ENCODE results near the gene INTS4.
"Not testable (repeated sequence)": the region's sequence is repeated elsewhere in the genome, so short reads cannot be mapped to it uniquely, and the experiment has no call there.

INTS4 gene

DNA sequence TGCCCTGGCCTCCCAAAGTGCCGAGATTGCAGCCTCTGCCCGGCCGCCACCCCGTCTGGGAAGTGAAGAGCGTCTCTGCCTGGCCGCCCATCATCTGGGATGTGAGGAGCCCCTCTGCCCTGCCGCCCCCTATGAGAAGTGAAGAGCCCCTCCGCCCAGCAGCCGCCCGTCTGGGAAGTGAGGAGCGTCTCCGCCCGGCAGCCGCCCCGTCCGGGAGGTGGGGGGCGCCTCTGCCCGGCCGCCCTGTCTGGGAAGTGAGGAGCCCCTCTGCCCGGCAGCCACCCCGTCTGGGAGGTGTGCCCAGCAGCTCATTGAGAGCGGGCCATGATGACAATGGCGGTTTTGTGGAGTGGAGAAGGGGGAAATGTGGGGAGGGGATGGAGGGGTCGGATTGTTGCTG, 60.9 kb downstream of the INTS4 start:
- H3K9me3 ChIP-seq (ENCODE audit: control insufficient read depth, low read length); H3K27me3 ChIP-seq (ENCODE audit: control insufficient read depth in 1 of 2, insufficient read depth in 1 of 2, low read length in 2 of 2); H2AK5ac ChIP-seq (ENCODE audit: low read length, severe bottlenecking); H3K4me3 ChIP-seq (ENCODE audit: insufficient read depth in 1 of 2, low read depth in 1 of 2, low read length in 2 of 2); H2BK15ac ChIP-seq (ENCODE audit: low read depth, poor library complexity, severe bottlenecking); H3K18ac ChIP-seq (ENCODE audit: low read depth in 1 of 2, low read length in 2 of 2); H3K4me2 ChIP-seq (ENCODE audit: low read length, poor library complexity, severe bottlenecking); H3K14ac ChIP-seq (ENCODE audit: low read length in 2 of 2); H2AFZ ChIP-seq (ENCODE audit: low read depth, low read length); H2BK5ac ChIP-seq (ENCODE audit: low read depth, low read length, poor library complexity, severe bottlenecking); H4K8ac ChIP-seq (ENCODE audit: low read length); H3K27ac ChIP-seq (ENCODE audit: low read length, poor library complexity, severe bottlenecking); H3K9ac ChIP-seq (ENCODE audit: low read length); H3K4me1 ChIP-seq (ENCODE audit: control insufficient read depth, insufficient read depth, low read depth, low read length); H3K36me3 ChIP-seq (ENCODE audit: control insufficient read depth in 1 of 2, insufficient read depth in 2 of 2, low read depth in 1 of 2, low read length in 2 of 2); H2BK12ac ChIP-seq (ENCODE audit: low read length in 2 of 2); H4K91ac ChIP-seq (ENCODE audit: low read length); H3K79me1 ChIP-seq (replicated peaks; ENCODE audit: low read length, poor library complexity, severe bottlenecking); DNase-seq; H3K4ac ChIP-seq (ENCODE audit: low read depth in 1 of 2, low read length in 2 of 2); H3K23ac ChIP-seq (ENCODE audit: low read length in 2 of 2); H2BK120ac ChIP-seq (ENCODE audit: low read depth, low read length): not testable (repeated sequence)
- WGBS, result 98% methylated on average over 19 of the region's 24 CpGs

DNA sequence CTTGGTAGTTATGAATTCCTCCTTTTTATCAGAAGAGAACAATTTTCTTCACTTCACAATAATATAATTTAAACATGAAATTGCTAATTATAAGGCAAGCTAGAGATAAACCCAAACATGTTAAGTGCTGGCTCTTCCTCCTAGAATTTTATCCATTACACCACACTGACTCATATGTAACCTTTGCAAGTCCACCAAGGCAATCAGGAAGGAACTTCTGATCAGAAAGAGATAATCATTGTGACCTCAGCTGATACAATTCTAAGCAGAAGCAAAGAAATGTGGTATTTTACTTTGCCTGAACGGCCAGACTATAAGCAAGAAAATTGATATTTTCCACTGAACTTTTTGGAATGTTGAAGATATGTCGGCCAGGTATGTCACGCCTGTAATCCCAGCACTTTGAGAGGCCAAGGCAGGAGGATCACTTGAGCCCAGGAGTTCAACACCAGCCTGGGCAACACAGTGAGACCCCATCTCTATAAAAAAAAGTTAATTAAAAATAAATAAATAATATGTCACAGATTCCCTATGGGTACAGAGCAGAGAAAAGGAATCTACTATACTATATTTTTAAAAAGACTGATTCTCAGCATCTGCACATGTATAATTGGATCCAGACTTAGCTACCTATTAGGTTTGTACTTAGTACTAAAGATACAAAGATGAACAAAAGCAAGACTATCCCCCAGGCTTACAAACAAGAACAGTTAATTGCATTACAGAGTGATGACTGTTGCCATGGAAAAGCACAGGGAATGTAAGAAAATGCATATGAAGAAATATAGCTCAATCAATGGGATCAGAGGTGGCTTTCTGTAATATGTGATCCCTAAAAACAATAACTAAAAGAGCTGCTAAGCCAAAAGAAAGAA, 63.9 kb downstream of the INTS4 start:
- not testable (repeated sequence) for H3K9ac ChIP-seq (ENCODE audit: low read length); H3K14ac ChIP-seq (ENCODE audit: low read length in 2 of 2); H3K79me1 ChIP-seq (replicated peaks; ENCODE audit: low read length, poor library complexity, severe bottlenecking); H3K4me1 ChIP-seq (ENCODE audit: control insufficient read depth, insufficient read depth, low read depth, low read length); H3K27ac ChIP-seq (ENCODE audit: low read length, poor library complexity, severe bottlenecking); H3K9me3 ChIP-seq (ENCODE audit: control insufficient read depth, low read length); H3K4ac ChIP-seq (ENCODE audit: low read depth in 1 of 2, low read length in 2 of 2); H2BK12ac ChIP-seq (ENCODE audit: low read length in 2 of 2); H3K23ac ChIP-seq (ENCODE audit: low read length in 2 of 2); H3K27me3 ChIP-seq (ENCODE audit: control insufficient read depth in 1 of 2, insufficient read depth in 1 of 2, low read length in 2 of 2); H2BK5ac ChIP-seq (ENCODE audit: low read depth, low read length, poor library complexity, severe bottlenecking); H2AFZ ChIP-seq (ENCODE audit: low read depth, low read length); H3K4me2 ChIP-seq (ENCODE audit: low read length, poor library complexity, severe bottlenecking); H4K8ac ChIP-seq (ENCODE audit: low read length); H2BK120ac ChIP-seq (ENCODE audit: low read depth, low read length); H3K4me3 ChIP-seq (ENCODE audit: insufficient read depth in 1 of 2, low read depth in 1 of 2, low read length in 2 of 2); H2BK15ac ChIP-seq (ENCODE audit: low read depth, poor library complexity, severe bottlenecking); H4K91ac ChIP-seq (ENCODE audit: low read length); H3K18ac ChIP-seq (ENCODE audit: low read depth in 1 of 2, low read length in 2 of 2); H2AK5ac ChIP-seq (ENCODE audit: low read length, severe bottlenecking)
- H3K36me3 ChIP-seq (ENCODE audit: control insufficient read depth in 1 of 2, insufficient read depth in 2 of 2, low read depth in 1 of 2, low read length in 2 of 2), result peaks cover 5 to 25% of the 10 kb centered on the region in 2 experiments
- WGBS, result 50% methylated on average over 1 of the region's 3 CpGs
- DNase-seq, result peak; percentile 29

DNA sequence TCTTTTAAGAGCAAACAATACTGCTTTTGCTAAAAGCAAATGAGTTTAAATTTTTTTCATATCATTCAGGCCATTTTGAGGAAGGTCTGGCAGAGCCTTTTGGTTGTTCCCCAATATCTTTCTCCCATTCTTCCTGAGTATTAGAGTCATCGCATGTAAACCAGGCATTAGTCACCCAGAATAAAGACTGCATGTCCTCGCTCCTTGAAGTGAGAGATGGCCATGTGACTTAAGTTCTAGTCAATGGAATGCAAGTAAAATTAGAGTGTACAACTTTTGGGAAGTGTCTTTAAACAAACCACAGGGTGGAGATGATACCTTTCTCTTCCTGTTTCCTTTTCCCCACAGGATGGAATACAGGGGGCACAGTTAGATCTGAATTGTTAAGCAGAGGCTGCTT, 76.8 kb downstream of the INTS4 start:
- not testable (repeated sequence) for H2BK120ac ChIP-seq (ENCODE audit: low read depth, low read length); H3K14ac ChIP-seq (ENCODE audit: low read length in 2 of 2); H3K27me3 ChIP-seq (ENCODE audit: control insufficient read depth in 1 of 2, insufficient read depth in 1 of 2, low read length in 2 of 2); H3K4me1 ChIP-seq (ENCODE audit: control insufficient read depth, insufficient read depth, low read depth, low read length); H2AK5ac ChIP-seq (ENCODE audit: low read length, severe bottlenecking); H2AFZ ChIP-seq (ENCODE audit: low read depth, low read length); H2BK5ac ChIP-seq (ENCODE audit: low read depth, low read length, poor library complexity, severe bottlenecking); H2BK15ac ChIP-seq (ENCODE audit: low read depth, poor library complexity, severe bottlenecking); H4K8ac ChIP-seq (ENCODE audit: low read length); H3K36me3 ChIP-seq (ENCODE audit: control insufficient read depth in 1 of 2, insufficient read depth in 2 of 2, low read depth in 1 of 2, low read length in 2 of 2); H2BK12ac ChIP-seq (ENCODE audit: low read length in 2 of 2); H3K9ac ChIP-seq (ENCODE audit: low read length); H3K4me2 ChIP-seq (ENCODE audit: low read length, poor library complexity, severe bottlenecking); H3K9me3 ChIP-seq (ENCODE audit: control insufficient read depth, low read length); H4K91ac ChIP-seq (ENCODE audit: low read length); H3K27ac ChIP-seq (ENCODE audit: low read length, poor library complexity, severe bottlenecking); H3K18ac ChIP-seq (ENCODE audit: low read depth in 1 of 2, low read length in 2 of 2); H3K79me1 ChIP-seq (replicated peaks; ENCODE audit: low read length, poor library complexity, severe bottlenecking); H3K4ac ChIP-seq (ENCODE audit: low read depth in 1 of 2, low read length in 2 of 2); H3K23ac ChIP-seq (ENCODE audit: low read length in 2 of 2); H3K4me3 ChIP-seq (ENCODE audit: insufficient read depth in 1 of 2, low read depth in 1 of 2, low read length in 2 of 2); DNase-seq
- no CpG with 5 or more reads among the region's 2 CpGs for WGBS

DNA sequence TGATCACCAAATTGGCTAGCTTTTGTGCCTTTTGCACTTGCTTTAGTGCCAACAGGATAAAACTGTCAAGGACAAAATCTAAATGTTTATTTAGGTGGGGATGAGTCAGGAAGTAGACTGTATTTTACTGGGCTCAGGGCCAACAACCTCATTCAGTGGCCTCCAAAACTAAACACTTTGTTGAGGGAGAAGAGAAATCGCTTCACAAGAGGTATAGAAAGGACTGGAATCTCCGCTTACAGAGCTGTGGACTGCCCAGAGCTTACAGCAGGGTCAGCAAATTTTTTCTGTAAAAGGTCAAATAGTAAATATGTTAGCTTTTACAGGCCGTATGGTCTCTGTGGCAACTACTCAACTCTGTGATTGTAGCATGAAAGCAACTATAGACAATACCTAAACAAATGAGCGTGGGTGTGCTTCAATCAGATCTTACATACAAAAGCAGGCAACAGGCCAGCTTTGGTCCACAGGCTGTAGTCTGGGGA, 80.1 kb downstream of the INTS4 start:
- H4K8ac ChIP-seq (ENCODE audit: low read length); H3K14ac ChIP-seq (ENCODE audit: low read length in 2 of 2); H2BK12ac ChIP-seq (ENCODE audit: low read length in 2 of 2); H2AK5ac ChIP-seq (ENCODE audit: low read length, severe bottlenecking); H3K36me3 ChIP-seq (ENCODE audit: control insufficient read depth in 1 of 2, insufficient read depth in 2 of 2, low read depth in 1 of 2, low read length in 2 of 2); H2BK15ac ChIP-seq (ENCODE audit: low read depth, poor library complexity, severe bottlenecking); H3K23ac ChIP-seq (ENCODE audit: low read length in 2 of 2); H3K4me1 ChIP-seq (ENCODE audit: control insufficient read depth, insufficient read depth, low read depth, low read length); H3K4ac ChIP-seq (ENCODE audit: low read depth in 1 of 2, low read length in 2 of 2); H3K79me1 ChIP-seq (replicated peaks; ENCODE audit: low read length, poor library complexity, severe bottlenecking); H2AFZ ChIP-seq (ENCODE audit: low read depth, low read length); H2BK120ac ChIP-seq (ENCODE audit: low read depth, low read length); H3K9ac ChIP-seq (ENCODE audit: low read length); H3K9me3 ChIP-seq (ENCODE audit: control insufficient read depth, low read length); H3K18ac ChIP-seq (ENCODE audit: low read depth in 1 of 2, low read length in 2 of 2); H3K4me3 ChIP-seq (ENCODE audit: insufficient read depth in 1 of 2, low read depth in 1 of 2, low read length in 2 of 2); H4K91ac ChIP-seq (ENCODE audit: low read length); H3K27me3 ChIP-seq (ENCODE audit: control insufficient read depth in 1 of 2, insufficient read depth in 1 of 2, low read length in 2 of 2): not testable (repeated sequence)
- peak overlapping the region; percentile 22 for H3K4me2 ChIP-seq (ENCODE audit: low read length, poor library complexity, severe bottlenecking)
- peak; percentile 95 for DNase-seq
- WGBS, result 0% methylated on average over 3 of the region's 4 CpGs
- H3K27ac ChIP-seq (ENCODE audit: low read length, poor library complexity, severe bottlenecking), result peak overlapping the region; percentile 93
- H2BK5ac ChIP-seq (ENCODE audit: low read depth, low read length, poor library complexity, severe bottlenecking), result peak overlapping the region; percentile 73

Data from mesenchymal stem cell (in vitro differentiated cells and primary cell).